GM21360 (cell line): ENCODE results near the gene SPSB1.

Experiments
- ATAC-seq: cut with Tn5 transposase; IDR thresholded peaks from one replicate; pipeline ENCODE4 v1.9.1; 2021; ENCODE audit warnings: mild to moderate bottlenecking, moderate library complexity; ENCODE audit not compliant: unreplicated experiment

SPSB1 gene

GRCh38 chr1:9278585-9279153 lies 14.0 kb upstream of the SPSB1 start:
- no peak for ATAC-seq

GRCh38 chr1:9279172-9279840 lies 13.4 kb upstream of the SPSB1 start:
- no peak for ATAC-seq

- ATAC-seq, result no peak
These were observed 12.5 kb upstream of the SPSB1 start for GRCh38 chr1:9280015-9280860.

GRCh38 chr1:9281071-9281827 lies 11.4 kb upstream of the SPSB1 start:
- no peak for ATAC-seq

- ATAC-seq, result no peak
These were observed 10.6 kb upstream of the SPSB1 start for GRCh38 chr1:9281908-9282695.

GRCh38 chr1:9282696-9282955 lies 10.1 kb upstream of the SPSB1 start:
- ATAC-seq, result no peak

GRCh38 chr1:9284061-9284460 lies 8.6 kb upstream of the SPSB1 start:
- no peak for ATAC-seq

GRCh38 chr1:9286556-9286955 lies 6.1 kb upstream of the SPSB1 start:
- no peak for ATAC-seq

- ATAC-seq, result no peak
These were observed 3.6 kb upstream of the SPSB1 start for GRCh38 chr1:9289090-9289534.

GRCh38 chr1:9289711-9290485 lies 2.8 kb upstream of the SPSB1 start:
- ATAC-seq, result no peak

- ATAC-seq, result no peak
These were observed 757 bp upstream of the SPSB1 start for GRCh38 chr1:9291914-9292360.

GRCh38 chr1:9293241-9293532 lies 493 bp downstream of the SPSB1 start:
- no peak for ATAC-seq

GRCh38 chr1:9293533-9294404 lies 1.1 kb downstream of the SPSB1 start:
- no peak for ATAC-seq

GRCh38 chr1:9294405-9294773 lies 1.7 kb downstream of the SPSB1 start:
- no peak for ATAC-seq

- no peak for ATAC-seq
These were observed 2.4 kb downstream of the SPSB1 start for GRCh38 chr1:9294910-9295636.

GRCh38 chr1:9295884-9296283 lies 3.2 kb downstream of the SPSB1 start:
- no peak for ATAC-seq

GRCh38 chr1:9296850-9297249 lies 4.2 kb downstream of the SPSB1 start:
- no peak for ATAC-seq

GRCh38 chr1:9297831-9298230 lies 5.1 kb downstream of the SPSB1 start:
- no peak for ATAC-seq

GRCh38 chr1:9298282-9298681 lies 5.6 kb downstream of the SPSB1 start:
- ATAC-seq, result no peak
